Measurements from ENCODE around the gene DFFA.

- TF ChIP-seq CTCF (IDR thresholded peaks at IDR 0.05; ENCODE audit: borderline replicate concordance, extremely low read depth, low read length, poor library complexity, severe bottlenecking): no peak
- TF ChIP-seq EZH2 (IDR thresholded peaks at IDR 0.05; ENCODE audit: borderline replicate concordance, low read depth, low read length, severe bottlenecking): no peak
These were observed at the start of gene DFFA for GRCh38 chr1:10472220-10473144.

Data from DND-41 (cell line).